OCI-LY3 (cell line): ENCODE data around the gene RAPGEF2.

Experiments
- CTCF ChIP-seq: fragments of 200-600, 300-600 bp; sonication (generic); IDR thresholded peaks from 2 replicates; pipeline ENCODE4 v1.5.1; 2014; ENCODE audit warnings: antibody characterized with exemption, low read length, low read depth
- EZH2phosphoT487 ChIP-seq: fragments of 200-600 bp; shearing (Covaris generic); IDR thresholded peaks from 2 replicates; pipeline ENCODE4 v1.6.1; 2018; ENCODE audit warnings: antibody characterized with exemption, mixed run types, low read depth

GRCh38 chr4:159096434-159096833 lies 6.4 kb upstream of the RAPGEF2 start:
- TF ChIP-seq CTCF (no peak), EZH2phosphoT487 (no peak)
